MM.1S (cell line): ENCODE measurements around the gene FAM161B.

Experiments used
- DNase-seq: peaks from one replicate; pipeline ENCODE4 v3.0.0-alpha.2; 2015
- H2AFZ ChIP-seq: fragments of 300-600 bp; sonication (generic); 2 replicates; pipeline ENCODE4 v1.6.0; 2016; ENCODE audit warnings: antibody characterized with exemption, low read length
- H3F3A ChIP-seq: fragments of 300-600 bp; sonication (generic); 2 replicates; pipeline ENCODE4 v1.6.1; 2016; ENCODE audit warnings: mild to moderate bottlenecking, antibody characterized with exemption, low read length, moderate library complexity, mixed read lengths; ENCODE audit not compliant: insufficient read depth
- H3K27ac ChIP-seq: fragments of 300-600 bp; sonication (generic); 2 replicates; pipeline ENCODE4 v1.5.1; 2016; ENCODE audit warnings: mild to moderate bottlenecking, low read length
- H3K27me3 ChIP-seq: fragments of 300-600 bp; sonication (generic); replicated peaks from 2 replicates; pipeline ENCODE4 v1.6.0; 2016; ENCODE audit warnings: low read length; ENCODE audit not compliant: insufficient read depth
- H3K36me3 ChIP-seq: fragments of 300-600 bp; sonication (generic); replicated peaks from 2 replicates; pipeline ENCODE4 v1.6.1; 2016; ENCODE audit warnings: mild to moderate bottlenecking, low read length, mixed read lengths; ENCODE audit not compliant: insufficient read depth
- H3K4me1 ChIP-seq: fragments of 300-600 bp; sonication (generic); 2 replicates; pipeline ENCODE4 v1.6.1; 2016; ENCODE audit warnings: low read length, mixed read lengths
- H3K4me2 ChIP-seq: fragments of 300-600 bp; sonication (generic); 2 replicates; pipeline ENCODE4 v1.6.0; 2016; ENCODE audit warnings: low read depth, low read length
- H3K4me3 ChIP-seq: fragments of 300-600 bp; sonication (generic); 2 replicates; pipeline ENCODE4 v1.5.1; 2016; ENCODE audit warnings: low read length, mixed read lengths
- H3K79me2 ChIP-seq: fragments of 300-600 bp; sonication (generic); 2 replicates; pipeline ENCODE4 v1.6.1; 2016; ENCODE audit warnings: mixed run types, low read length, mixed read lengths
- H3K9ac ChIP-seq: fragments of 300-600 bp; sonication (generic); 2 replicates; pipeline ENCODE4 v1.6.1; 2016; ENCODE audit warnings: low read length, mixed read lengths
- H3K9me2 ChIP-seq: fragments of 300-600 bp; sonication (generic); replicated peaks from 2 replicates; pipeline ENCODE4 v1.6.1; 2016; ENCODE audit warnings: mild to moderate bottlenecking, low read length, mixed read lengths; ENCODE audit not compliant: insufficient read depth
- H3K9me3 ChIP-seq: fragments of 300-600 bp; sonication (generic); replicated peaks from 2 replicates; pipeline ENCODE4 v1.6.1; 2016; ENCODE audit warnings: mild to moderate bottlenecking, low read length, mixed read lengths; ENCODE audit not compliant: insufficient read depth
- H4K20me1 ChIP-seq: fragments of 300-600 bp; sonication (generic); 2 replicates; pipeline ENCODE4 v1.6.1; 2016; ENCODE audit warnings: mild to moderate bottlenecking, low read length, moderate library complexity, mixed read lengths; ENCODE audit not compliant: insufficient read depth
- CTCF ChIP-seq: fragments of 300-600 bp; sonication (generic); IDR thresholded peaks from 2 replicates; pipeline ENCODE4 v1.5.1; 2016; ENCODE audit warnings: antibody characterized with exemption, low read length, mixed read lengths
- EZH2 ChIP-seq: fragments of 300-600 bp; sonication (generic); optimal IDR thresholded peaks from 2 replicates; pipeline ENCODE3; 2017; ENCODE audit warnings: low read depth, mild to moderate bottlenecking, antibody characterized with exemption, low read length, mixed read lengths
- EZH2phosphoT487 ChIP-seq: fragments of 300-600 bp; sonication (generic); IDR thresholded peaks from 2 replicates; pipeline ENCODE4 v1.6.1; 2018; ENCODE audit warnings: antibody characterized with exemption, low read length

The FAM161B gene

GRCh38 chr14:73944432-73945158 lies 5.3 kb downstream of the FAM161B start:
- no peak for DNase-seq
- no peaks in the 10 kb centered on the region for H3K36me3 ChIP-seq
- no peaks in the 10 kb centered on the region for H4K20me1 ChIP-seq
- no peaks in the 10 kb centered on the region for H3K9me2 ChIP-seq
- H3K9me3 ChIP-seq = no peaks in the 10 kb centered on the region
- H3K4me3 ChIP-seq = no peak overlapping the region
- H3K4me1 ChIP-seq = no peaks in the 10 kb centered on the region
- no peak overlapping the region for H3K27ac ChIP-seq
- no peaks in the 10 kb centered on the region for H3K79me2 ChIP-seq
- no peak overlapping the region for H3K4me2 ChIP-seq
- TF ChIP-seq EZH2phosphoT487 = no peak
- TF ChIP-seq CTCF = no peak
- no peak for TF ChIP-seq EZH2
- H2AFZ ChIP-seq = no peak overlapping the region
- no peak overlapping the region for H3K9ac ChIP-seq
- H3K27me3 ChIP-seq = no peaks in the 10 kb centered on the region
- H3F3A ChIP-seq = peaks cover under 1% of the 10 kb centered on the region; the same call in 1 of the 2 replicates

GRCh38 chr14:73943083-73943482 lies 6.8 kb downstream of the FAM161B start:
- H3K4me1 ChIP-seq = no peaks in the 10 kb centered on the region
- H3K9ac ChIP-seq = no peak overlapping the region
- H3K79me2 ChIP-seq = no peaks in the 10 kb centered on the region
- H3F3A ChIP-seq = no peaks in the 10 kb centered on the region
- no peak overlapping the region for H3K4me2 ChIP-seq
- H3K9me3 ChIP-seq = no peaks in the 10 kb centered on the region
- H3K36me3 ChIP-seq = no peaks in the 10 kb centered on the region
- H3K27me3 ChIP-seq = no peaks in the 10 kb centered on the region
- no peak overlapping the region for H3K4me3 ChIP-seq
- H4K20me1 ChIP-seq = no peaks in the 10 kb centered on the region
- no peaks in the 10 kb centered on the region for H3K9me2 ChIP-seq
- no peak overlapping the region for H3K27ac ChIP-seq
- no peak for DNase-seq
- H2AFZ ChIP-seq = no peak overlapping the region
- TF ChIP-seq EZH2phosphoT487 (no peak), CTCF (no peak), EZH2 (no peak)

- Histone ChIP-seq H3F3A (no peaks in the 10 kb centered on the region), H3K36me3 (no peaks in the 10 kb centered on the region), H3K27ac (no peak overlapping the region), H4K20me1 (no peaks in the 10 kb centered on the region; the same call in 1 of the 2 replicates), H3K4me1 (no peaks in the 10 kb centered on the region), H2AFZ (no peak overlapping the region), H3K9ac (no peak overlapping the region), H3K9me2 (no peaks in the 10 kb centered on the region), H3K9me3 (no peaks in the 10 kb centered on the region), H3K79me2 (no peaks in the 10 kb centered on the region), H3K4me3 (no peak overlapping the region), H3K4me2 (no peak overlapping the region), H3K27me3 (no peaks in the 10 kb centered on the region)
- no peak for TF ChIP-seq EZH2
- no peak for TF ChIP-seq EZH2phosphoT487
- no peak for TF ChIP-seq CTCF
- no peak for DNase-seq
Measured at GRCh38 chr14:73942180-73942579, 7.7 kb downstream of the FAM161B start.
